ENCODE measurements around the gene NSFL1C.

The NSFL1C gene

GRCh38 chr20:1484438-1485116, 17.9 kb upstream of the NSFL1C start:
- no peak for DNase-seq

GRCh38 chr20:1479831-1480595, 13.4 kb upstream of the NSFL1C start:
- no peak for DNase-seq

DNA sequence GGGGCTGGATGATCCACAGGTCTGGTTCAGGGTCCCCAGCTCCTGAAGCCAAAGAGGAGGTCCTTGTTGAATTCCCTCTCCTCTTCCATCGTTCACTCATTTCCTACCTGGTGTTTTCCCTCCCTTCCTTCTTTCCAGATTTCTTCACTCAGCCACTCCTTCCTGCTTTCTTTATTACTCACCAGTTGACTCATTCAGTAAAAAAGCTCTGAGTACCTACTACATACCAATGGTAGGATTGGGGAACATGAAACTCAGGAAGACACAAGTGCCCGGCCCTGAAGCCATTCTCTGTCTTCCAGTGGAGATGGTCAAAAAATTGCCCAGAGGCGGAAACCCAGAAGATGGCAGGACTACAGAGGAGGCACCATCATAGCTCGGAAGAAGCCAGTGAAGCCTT, 11.9 kb upstream of the NSFL1C start:
- DNase-seq, result peak; percentile 28

DNA sequence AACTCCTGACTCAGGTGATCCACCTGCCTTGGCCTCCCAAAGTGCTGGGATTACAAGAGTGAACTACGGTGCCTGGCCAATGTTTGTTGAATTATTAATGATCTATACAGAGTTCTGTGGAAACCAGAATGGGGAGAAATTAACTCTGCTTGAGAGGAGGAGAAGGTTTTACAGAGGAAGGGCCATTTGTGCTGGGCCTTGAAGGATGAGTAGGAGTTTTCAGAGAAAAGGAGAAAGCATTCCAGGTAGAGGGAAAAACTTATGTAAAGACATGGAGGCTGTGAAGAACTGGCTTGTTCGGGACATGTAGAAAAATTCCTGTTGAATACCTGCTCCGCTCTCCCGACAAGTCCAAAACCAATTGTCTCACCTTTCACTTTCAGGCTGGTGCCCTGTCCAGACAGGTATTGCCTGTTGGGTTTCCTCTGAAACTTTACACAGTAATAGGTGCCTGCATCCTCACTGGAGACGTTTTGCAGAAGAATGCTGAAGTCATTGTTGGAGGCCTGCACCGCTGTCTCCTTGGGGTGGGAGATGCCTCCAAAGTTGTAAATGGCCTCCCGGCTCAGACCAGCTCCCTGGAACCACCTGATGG, 11.3 kb upstream of the NSFL1C start:
- DNase-seq, result no peak

- no peak for DNase-seq
Measured at GRCh38 chr20:1474817-1475603, 8.4 kb upstream of the NSFL1C start.

DNA sequence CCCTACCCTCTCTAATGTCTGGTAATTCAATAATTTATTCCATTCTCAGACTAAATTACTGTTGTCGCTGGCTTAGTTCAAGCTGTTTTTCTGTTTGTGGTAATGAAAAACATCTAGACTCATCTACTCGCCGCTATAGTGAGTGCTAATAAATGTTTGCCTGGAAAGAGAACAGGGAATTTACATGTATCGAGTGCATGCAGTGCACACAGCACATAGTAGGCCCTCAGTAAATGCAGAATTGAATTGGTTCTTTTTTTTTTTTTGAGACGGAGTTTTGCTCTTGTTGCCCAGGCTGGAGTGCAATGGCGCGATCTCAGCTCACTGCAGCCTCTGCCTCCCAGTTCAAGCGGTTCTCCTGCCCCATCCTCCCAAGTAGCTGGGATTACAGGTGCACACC, 7.7 kb upstream of the NSFL1C start:
- DNase-seq, result no peak

DNA sequence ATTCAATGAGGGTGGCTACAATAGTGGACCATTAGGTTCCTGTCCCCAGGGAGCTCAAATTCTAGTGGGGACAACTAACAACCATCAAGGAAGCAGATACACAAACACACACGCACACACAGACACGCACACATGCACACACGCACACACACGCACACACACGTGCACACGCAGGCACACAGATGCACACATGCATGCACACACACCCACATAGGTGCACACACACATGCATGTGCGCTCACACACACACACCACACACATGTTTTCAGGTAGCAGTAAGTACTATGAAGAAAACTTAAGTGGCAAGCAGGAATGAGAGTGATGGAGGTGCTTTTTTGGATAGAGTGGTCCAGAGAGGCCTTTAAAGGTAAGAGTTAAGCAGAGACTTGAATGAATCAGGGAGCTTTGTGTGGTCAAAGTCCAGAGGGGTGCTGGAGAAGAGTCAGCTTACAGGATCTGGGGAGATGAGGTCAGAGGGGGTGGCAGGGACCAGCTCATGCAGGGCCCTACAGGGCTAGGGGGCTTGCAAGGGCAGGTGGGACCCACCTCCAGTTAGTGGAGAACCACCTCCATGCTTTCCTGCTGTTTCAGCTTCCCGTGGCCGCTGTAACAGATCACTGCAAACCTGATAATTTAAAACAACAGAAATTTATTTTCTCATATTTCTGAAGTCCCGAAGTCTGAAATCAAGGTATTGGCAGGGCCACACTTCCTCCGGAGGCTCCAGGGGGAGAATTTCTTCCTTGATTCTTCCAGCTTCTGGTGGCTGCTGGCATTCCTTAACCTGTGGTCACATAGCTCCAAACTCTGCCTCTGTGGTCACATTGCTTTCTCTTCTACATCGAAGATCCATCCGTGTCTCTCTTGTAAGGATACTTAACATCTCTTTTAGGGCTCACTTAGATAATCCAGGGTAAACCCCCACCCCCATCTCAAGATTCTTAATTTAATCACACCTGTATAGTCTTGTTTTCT, 6.9 kb upstream of the NSFL1C start:
- no peak for DNase-seq

DNA sequence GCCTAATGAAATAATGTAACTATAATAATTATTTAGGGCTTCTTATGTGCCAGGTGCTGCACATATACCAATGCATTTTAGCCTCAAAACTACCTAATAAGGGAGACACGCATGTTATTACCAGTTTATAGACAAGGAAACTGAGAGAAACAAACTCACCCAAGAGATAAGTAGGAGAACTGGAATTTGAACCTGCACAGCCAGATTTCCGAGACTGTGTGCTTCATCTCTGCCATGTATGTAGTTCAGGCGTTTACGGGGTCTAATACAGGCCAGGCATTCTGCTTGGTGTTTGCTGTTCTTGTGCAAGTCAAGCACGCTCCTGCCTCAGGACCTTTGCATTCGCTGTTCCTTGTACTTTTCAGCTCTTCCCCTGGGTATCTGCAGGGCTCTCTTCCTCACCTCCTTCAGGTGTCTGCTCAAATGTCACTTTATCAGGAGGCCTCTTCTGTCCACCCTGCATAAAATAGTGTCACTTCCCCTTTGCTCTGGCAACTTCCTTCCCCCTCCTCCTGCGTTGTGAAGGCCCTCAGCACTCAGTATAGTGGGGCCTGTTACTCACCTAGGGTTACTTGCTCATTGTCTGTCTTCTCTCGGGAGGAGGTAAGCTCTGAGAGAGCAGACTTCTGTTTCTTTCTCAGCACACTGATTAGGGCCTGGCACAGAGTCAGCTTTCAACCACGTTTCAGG, 6.1 kb upstream of the NSFL1C start:
- no peak for DNase-seq

GRCh38 chr20:1471242-1471641, 4.6 kb upstream of the NSFL1C start:
- no peak for DNase-seq

DNA sequence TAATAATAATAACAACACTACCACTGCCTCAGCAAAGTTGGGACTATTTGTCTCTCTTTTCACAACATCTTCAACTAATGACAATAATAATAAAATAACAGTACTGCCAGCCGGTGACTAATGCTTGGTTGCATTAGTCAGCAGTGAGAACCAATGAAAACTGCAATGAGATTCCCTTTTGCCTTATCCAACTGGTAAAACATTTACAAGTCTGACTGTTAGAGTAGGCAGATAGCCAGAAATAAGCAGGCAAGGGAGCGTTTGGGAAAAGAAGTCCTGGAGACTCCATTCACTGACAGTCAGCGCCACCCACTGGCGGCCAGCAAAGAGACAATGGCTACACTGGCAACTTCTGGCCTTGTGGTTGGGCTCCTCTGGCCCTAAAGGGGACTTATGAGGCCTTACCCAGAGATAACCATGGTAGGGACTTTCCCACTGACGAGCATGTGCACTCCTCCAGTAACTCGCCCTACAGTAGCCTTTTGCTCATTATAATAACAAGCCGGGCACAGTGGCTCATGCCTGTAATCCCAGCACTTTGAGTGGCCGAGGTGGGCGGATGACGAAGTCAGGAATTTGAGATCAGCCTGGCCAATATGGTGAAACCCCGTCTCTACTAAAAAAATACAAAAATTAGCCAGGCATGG, 3.4 kb upstream of the NSFL1C start:
- DNase-seq, result peak; percentile 99

GRCh38 chr20:1469306-1469905, 2.8 kb upstream of the NSFL1C start:
- DNase-seq, result no peak

DNA sequence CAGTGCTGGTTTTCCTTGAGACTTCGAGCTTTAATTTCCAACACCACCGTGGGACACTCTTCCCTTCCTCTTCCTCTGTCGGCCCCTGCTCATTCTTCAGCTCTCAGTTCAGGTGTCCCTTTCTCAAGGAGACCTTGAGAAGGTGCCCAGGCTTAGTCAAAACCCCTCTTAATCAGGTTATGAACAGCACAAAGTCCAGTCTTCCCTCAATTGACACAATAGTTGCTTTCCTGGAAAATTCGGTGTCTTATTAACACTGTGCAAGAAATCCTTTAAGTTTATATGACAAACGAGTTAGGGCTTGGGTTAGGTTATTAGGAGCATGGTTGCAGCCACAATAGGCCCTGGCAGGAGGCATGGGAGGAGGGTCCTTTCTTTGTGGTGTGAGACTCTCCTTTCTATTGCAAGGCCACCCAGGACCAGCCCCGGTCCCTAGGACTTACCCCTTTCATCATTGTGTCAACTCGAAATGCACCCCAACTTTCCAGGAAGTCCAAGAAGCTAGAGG, 1.5 kb upstream of the NSFL1C start:
- DNase-seq, result no peak

- DNase-seq, result no peak
Measured at GRCh38 chr20:1467355-1468116, 887 bp upstream of the NSFL1C start.

DNA sequence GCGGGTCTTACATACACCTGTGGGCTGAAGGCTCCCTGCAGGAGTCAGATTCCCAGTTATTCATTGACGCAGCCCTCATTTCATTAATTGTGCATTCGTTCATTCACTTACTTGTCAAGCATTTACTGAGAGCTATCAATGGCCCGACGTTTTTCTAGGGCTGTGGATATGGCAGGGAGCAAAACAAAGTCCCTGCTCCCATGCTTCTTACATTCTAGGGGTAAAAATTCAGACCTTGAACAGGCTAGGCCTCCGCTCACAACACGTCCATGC, 369 bp upstream of the NSFL1C start:
- no peak for DNase-seq

GRCh38 chr20:1465470-1466210, 1.0 kb downstream of the NSFL1C start:
- peak; percentile 9 for DNase-seq

DNA sequence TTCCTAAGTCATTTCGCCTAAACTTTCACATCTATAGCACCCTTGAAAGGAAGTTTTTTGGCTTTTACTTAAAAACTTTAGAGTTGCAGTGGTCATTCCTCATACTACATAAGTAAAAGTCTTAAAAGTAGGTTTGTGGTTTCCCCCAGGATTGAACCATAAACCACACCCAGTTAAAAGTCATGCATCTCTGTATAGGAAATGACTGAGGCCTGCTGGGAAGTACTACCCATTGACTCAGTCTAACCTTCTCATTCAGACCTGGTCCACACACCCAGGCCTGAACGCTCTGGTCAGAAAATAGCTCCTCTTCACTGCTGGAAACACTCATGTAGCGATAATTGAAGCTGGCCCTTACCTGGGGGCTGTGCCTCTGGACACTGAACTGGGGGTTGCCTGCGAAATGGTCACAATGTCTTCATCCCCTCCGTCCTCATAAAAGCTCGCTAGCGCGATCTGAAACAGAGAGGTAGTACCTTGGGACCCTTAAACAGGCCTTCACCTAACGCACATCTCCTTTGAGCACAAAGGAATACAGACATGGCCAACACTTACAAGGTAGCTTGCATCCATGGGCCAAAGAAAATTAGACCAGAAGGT, 2.6 kb downstream of the NSFL1C start:
- no peak for DNase-seq

DNA sequence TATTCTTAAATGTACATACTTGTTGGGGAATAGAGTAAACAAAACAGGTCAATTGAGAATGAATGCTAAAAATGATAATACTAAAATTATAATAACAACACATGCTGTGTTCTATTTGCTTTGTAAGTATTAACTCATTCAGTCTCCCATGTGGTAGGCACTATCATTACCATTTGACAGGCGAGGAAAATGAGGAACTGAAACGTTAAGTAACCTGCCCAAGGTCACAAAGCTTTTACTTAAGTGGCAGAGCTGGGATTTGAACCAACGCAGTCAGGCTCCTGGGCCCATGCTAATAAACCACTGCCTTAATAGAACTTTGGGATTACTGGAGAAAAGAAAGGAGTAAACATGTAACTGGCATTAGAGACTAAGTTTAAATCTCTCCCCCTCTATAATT, 3.8 kb downstream of the NSFL1C start:
- no peak for DNase-seq

GRCh38 chr20:1462001-1462400, 4.6 kb downstream of the NSFL1C start:
- no peak for DNase-seq

GRCh38 chr20:1460275-1460674, 6.4 kb downstream of the NSFL1C start:
- no peak for DNase-seq

Data from fibroblast of skin of right quadriceps (primary cell).